Fibroblast of villous mesenchyme (primary cell): ENCODE measurements around the gene ANKRD40CL. TPM values are rescaled to one million over a fixed set of nuclear protein-coding genes. Genes with fewer than 3 reads are reported as not detected.

ENCODE experiments used
- DNase-seq: peaks from one replicate; pipeline ENCODE4 v3.0.0-alpha.2; 2010; ENCODE audit warnings: low read depth
- H3K4me3 ChIP-seq: 2 replicates; pipeline ENCODE4 v1.5.1; 2011; ENCODE audit warnings: low read depth, mild to moderate bottlenecking, low read length
- total RNA-seq: library from RNA; depleted of rRNA; stranded (reverse); fragments of >200 nt; gene quantifications from 2 replicates; pipeline ENCODE4 v1.2.3, GENCODE V29; 2012
- TF ChIP-seq, protein P1 (sequence below): IDR thresholded peaks from 2 replicates; pipeline ENCODE4 v1.5.1; 2012; ENCODE audit warnings: low read depth, mild to moderate bottlenecking, low read length; ENCODE audit not compliant: insufficient read depth

ANKRD40CL gene
- total RNA-seq, 1 donor: not detected

DNA sequence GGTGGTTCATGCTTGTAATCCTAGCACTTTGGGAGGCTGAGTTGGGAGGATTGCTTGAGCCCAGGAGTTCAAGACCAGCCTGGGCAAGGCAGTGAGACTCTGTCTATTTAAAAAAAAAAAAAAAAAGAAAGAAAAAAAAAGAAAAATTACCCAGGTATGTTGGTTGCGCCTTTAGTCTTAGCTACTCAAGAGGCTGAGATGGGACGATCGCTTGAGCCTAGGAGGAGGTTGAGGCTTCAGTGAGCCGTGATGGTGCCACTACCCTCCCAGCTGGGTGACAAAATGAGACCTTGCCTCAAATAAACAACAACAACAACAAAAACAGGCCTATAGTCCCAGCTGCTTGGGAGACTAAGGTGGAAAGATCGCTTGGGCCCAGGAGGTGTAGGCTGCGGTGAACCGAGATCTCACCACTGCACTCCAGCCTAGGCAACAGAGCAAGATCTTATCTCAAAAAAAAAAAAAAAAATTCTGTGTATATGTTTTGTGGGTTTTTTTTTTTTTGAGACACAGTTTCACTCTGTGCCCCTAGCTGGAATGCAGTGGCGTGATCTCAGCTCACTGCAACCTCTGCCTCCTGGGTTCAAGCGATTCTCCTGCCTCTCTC lies 12.5 kb upstream of the ANKRD40CL start:
- no peak for DNase-seq
- TF ChIP-seq, protein P1, sequence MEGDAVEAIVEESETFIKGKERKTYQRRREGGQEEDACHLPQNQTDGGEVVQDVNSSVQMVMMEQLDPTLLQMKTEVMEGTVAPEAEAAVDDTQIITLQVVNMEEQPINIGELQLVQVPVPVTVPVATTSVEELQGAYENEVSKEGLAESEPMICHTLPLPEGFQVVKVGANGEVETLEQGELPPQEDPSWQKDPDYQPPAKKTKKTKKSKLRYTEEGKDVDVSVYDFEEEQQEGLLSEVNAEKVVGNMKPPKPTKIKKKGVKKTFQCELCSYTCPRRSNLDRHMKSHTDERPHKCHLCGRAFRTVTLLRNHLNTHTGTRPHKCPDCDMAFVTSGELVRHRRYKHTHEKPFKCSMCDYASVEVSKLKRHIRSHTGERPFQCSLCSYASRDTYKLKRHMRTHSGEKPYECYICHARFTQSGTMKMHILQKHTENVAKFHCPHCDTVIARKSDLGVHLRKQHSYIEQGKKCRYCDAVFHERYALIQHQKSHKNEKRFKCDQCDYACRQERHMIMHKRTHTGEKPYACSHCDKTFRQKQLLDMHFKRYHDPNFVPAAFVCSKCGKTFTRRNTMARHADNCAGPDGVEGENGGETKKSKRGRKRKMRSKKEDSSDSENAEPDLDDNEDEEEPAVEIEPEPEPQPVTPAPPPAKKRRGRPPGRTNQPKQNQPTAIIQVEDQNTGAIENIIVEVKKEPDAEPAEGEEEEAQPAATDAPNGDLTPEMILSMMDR: no peak
- H3K4me3 ChIP-seq: no peak overlapping the region

DNA sequence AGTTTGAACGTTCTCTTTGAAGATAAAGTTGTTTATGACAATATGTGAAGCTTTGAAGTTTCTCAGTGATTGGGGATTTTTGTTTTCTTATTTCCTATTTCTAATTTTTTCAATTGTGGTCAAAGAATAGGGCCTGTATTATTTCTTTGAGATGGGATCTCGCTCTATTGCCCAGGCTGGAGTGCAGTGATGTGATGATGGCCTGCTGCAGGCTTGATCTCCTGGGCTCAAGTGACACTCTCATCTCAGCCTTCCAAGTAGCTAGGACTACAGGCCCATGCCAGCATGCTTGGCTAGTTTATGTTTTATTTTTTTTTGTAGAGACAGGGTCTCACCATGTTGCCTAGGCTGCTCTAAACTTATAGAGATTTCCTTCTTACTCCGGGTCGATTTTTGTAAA lies 11.7 kb upstream of the ANKRD40CL start:
- TF ChIP-seq, protein P1: no peak
- no peak for DNase-seq
- no peak overlapping the region for H3K4me3 ChIP-seq

DNA sequence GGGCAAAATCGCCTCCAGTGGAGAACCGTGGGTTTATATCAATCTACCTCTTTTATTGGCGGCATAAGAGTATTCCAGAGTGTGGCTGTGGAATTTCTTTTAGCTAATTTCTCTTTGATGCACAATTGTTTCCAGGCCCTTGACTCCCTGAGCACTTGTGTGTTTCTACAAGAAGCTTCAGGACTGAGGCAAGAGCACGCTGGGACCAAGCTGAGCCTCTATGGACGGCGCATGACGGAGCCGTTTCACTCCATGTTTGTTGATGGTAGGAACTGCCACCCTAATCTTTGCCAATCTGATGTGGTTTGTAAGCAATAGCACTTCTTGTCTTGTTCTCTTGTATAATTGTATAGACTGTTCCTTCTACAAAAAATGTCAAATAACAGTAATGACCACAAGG lies 11.2 kb upstream of the ANKRD40CL start:
- TF ChIP-seq, protein P1: no peak
- no peak overlapping the region for H3K4me3 ChIP-seq
- no peak for DNase-seq

DNA sequence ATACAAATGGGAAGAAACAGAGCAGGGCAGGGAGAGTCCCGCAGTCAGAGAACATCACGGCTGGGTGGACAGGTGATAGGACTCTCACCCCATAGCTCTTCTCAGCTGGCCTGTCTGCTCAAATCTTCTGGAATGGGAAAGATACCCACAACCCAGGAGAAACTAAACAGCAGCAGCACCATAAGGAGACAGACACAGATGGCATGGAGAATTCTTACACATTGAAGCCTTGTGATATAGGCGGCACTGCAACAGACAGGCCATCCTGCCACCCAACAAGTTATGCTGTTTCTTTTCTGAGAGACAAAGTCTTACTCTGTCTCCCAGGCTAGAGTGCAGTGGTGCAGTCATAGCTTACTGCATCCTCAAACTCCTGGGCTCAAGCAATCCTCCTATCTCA lies 8.6 kb upstream of the ANKRD40CL start:
- TF ChIP-seq, protein P1: no peak
- no peak overlapping the region for H3K4me3 ChIP-seq
- DNase-seq: no peak

DNA sequence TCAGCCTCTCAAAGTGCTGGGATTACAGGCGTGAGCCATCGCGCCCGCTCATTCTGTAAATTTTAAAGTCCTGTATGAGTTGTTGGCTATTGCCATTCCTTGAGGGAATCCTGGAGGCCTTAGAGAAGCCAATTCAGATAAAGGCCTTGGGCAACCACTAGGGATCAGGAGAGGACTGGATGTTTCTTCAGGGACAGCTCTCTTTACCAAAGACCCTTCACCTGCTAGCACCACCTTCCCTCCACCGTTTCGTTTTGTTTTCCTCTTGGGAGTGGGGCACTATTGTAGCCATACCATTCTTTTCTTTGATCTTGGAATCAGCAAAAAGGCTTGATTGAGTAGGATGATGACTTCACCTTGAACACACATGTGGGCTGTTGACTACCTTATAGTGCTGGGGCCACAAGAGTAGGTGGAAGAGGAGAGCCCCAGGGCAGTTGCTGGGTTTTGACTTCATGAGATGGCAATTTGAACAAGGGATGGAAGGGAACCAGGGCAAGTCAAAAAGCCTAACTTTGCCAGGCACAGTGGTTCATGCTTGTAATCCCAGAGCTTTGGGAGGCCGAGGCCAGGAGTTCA lies 7.0 kb upstream of the ANKRD40CL start:
- no peak for DNase-seq
- TF ChIP-seq, protein P1: no peak
- no peak overlapping the region for H3K4me3 ChIP-seq

DNA sequence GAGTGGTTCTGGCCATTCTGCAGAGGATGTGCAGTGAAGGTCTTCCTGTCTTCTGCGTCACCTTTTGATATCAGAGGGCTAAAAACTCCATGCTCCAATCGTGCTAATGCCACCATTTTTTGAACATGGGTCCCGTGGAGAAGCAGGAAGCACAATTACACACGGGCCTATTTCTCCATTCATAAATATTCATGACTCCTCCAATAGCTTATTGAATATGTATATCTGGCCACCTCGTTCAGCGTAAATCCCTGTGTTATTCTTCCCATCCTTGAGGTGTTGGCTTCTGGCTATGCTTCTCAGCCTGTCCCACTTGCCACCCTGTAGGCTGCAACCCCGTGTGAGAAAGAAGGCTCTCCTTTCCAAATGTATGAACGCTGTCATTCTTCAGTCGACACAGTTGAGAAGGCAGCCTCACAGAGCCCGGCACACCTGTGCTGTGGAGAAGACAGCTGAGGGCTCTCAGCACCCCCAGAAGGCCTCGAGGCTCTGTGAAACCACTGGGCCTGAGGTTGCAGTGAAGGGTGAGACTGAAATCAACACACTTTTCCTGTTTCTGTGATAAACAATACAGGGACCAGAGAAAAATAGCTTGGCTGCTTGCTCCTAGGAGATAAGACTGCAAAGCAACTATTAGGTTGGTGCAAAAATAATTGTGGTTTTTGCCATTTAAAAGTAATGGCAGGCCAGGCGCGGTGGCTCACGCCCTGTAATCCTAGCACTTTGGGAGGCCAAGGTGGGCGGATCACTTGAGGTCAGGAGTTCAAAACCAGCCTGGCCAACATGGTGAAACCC lies 4.9 kb upstream of the ANKRD40CL start:
- DNase-seq: no peak
- TF ChIP-seq, protein P1: no peak
- no peak overlapping the region for H3K4me3 ChIP-seq
